AG08395 (cell line): Measurements from ENCODE around the gene SNCA.

Experiments used
- DNase-seq: peaks from one replicate; pipeline ENCODE4 v3.0.0; 2012; ENCODE audit warnings: mixed read lengths, low spot score

SNCA gene

GRCh38 chr4:89704651-89705395 lies 132.1 kb downstream of the SNCA start:
- no peak for DNase-seq

GRCh38 chr4:89703829-89704590 lies 133.0 kb downstream of the SNCA start:
- DNase-seq = no peak

- no peak for DNase-seq
Observed at GRCh38 chr4:89700766-89701423, 136.1 kb downstream of the SNCA start.

GRCh38 chr4:89685690-89686089 lies 151.3 kb downstream of the SNCA start:
- no peak for DNase-seq

- no peak for DNase-seq
Observed at GRCh38 chr4:89685277-89685676, 151.7 kb downstream of the SNCA start.

GRCh38 chr4:89684536-89684935 lies 152.4 kb downstream of the SNCA start:
- DNase-seq = no peak

GRCh38 chr4:89682808-89683207 lies 154.2 kb downstream of the SNCA start:
- DNase-seq = no peak

GRCh38 chr4:89681671-89682070 lies 155.3 kb downstream of the SNCA start:
- no peak for DNase-seq

GRCh38 chr4:89681219-89681618 lies 155.7 kb downstream of the SNCA start:
- DNase-seq = no peak

- no peak for DNase-seq
Observed at GRCh38 chr4:89674876-89675459, 162.0 kb downstream of the SNCA start.
